ENCODE data around the gene ELFN1. TPM values are rescaled to one million over a fixed set of nuclear protein-coding genes. Genes with fewer than 3 reads are reported as not detected.

The ELFN1 gene
- polyA plus RNA-seq, 1 donor (not counting 4 experiments of a cell fraction or from before 2014, with no cell fraction given): 0.03 TPM

- no peak for DNase-seq (ENCODE audit: low read depth, low spot score)
- H3K4me1 ChIP-seq (ENCODE audit: control insufficient read depth, extremely low read depth, insufficient read depth, low read length): no peaks in the 10 kb centered on the region
- H3K9me3 ChIP-seq (ENCODE audit: control insufficient read depth, low read depth, low read length): no peaks in the 10 kb centered on the region
- no peak overlapping the region for H3K9ac ChIP-seq (ENCODE audit: control insufficient read depth, extremely low read depth, insufficient read depth, low read length)
- H3K36me3 ChIP-seq (ENCODE audit: control insufficient read depth in 2 of 2, extremely low read depth in 1 of 2, insufficient read depth in 2 of 2, low read length in 2 of 2): no peaks in the 10 kb centered on the region
- FAIRE-seq: no peak
- H4K20me1 ChIP-seq (ENCODE audit: control insufficient read depth, extremely low read depth, insufficient read depth, low read length): no peaks in the 10 kb centered on the region
- H3K9me1 ChIP-seq (ENCODE audit: control insufficient read depth, extremely low read depth, insufficient read depth, low read length): no peaks in the 10 kb centered on the region
- H3K4me3 ChIP-seq (ENCODE audit: control insufficient read depth in 2 of 3, extremely low read depth in 1 of 3, insufficient read depth in 2 of 3, low read depth in 1 of 3, low read length in 3 of 3): no peak overlapping the region
- dilution Hi-C loops (cut with MboI; ENCODE audit: extremely low pct_ligation_motif_present, low sequenced_read_pairs): no loop called here
- no peak overlapping the region for H2AFZ ChIP-seq (ENCODE audit: control insufficient read depth, low read length)
- H3K4me2 ChIP-seq (ENCODE audit: control insufficient read depth, extremely low read depth, insufficient read depth, low read depth, low read length): no peak overlapping the region
- TF ChIP-seq CTCF (optimal IDR thresholded peaks at IDR 0.05 in 1 of 3, IDR thresholded peaks at IDR 0.05 in 1 of 3, conservative IDR thresholded peaks at IDR 0.05 in 1 of 3; ENCODE audit: extremely low read depth in 1 of 3, insufficient read depth in 2 of 3, low read length in 3 of 3) (no peak), EZH2 (IDR thresholded peaks at IDR 0.05; ENCODE audit: low read length) (no peak)
- H3K27ac ChIP-seq (ENCODE audit: control insufficient read depth, insufficient read depth, low read length): no peak overlapping the region
- H3K79me2 ChIP-seq (ENCODE audit: control insufficient read depth, insufficient read depth, low read length): no peaks in the 10 kb centered on the region
- H3K27me3 ChIP-seq (ENCODE audit: control insufficient read depth, extremely low read depth, insufficient read depth, low read length): peaks cover 11% of the 10 kb centered on the region
Observed at GRCh38 chr7:1733908-1734730, 64.0 kb downstream of the ELFN1 start.

GRCh38 chr7:1735262-1735661 lies 65.2 kb downstream of the ELFN1 start:
- Histone ChIP-seq H3K4me3 (ENCODE audit: control insufficient read depth in 2 of 3, extremely low read depth in 1 of 3, insufficient read depth in 2 of 3, low read depth in 1 of 3, low read length in 3 of 3) (no peak overlapping the region), H2AFZ (ENCODE audit: control insufficient read depth, low read length) (no peak overlapping the region), H3K9me3 (ENCODE audit: control insufficient read depth, low read depth, low read length) (no peaks in the 10 kb centered on the region), H3K9me1 (ENCODE audit: control insufficient read depth, extremely low read depth, insufficient read depth, low read length) (no peaks in the 10 kb centered on the region), H3K27ac (ENCODE audit: control insufficient read depth, insufficient read depth, low read length) (no peak overlapping the region), H4K20me1 (ENCODE audit: control insufficient read depth, extremely low read depth, insufficient read depth, low read length) (no peaks in the 10 kb centered on the region), H3K4me2 (ENCODE audit: control insufficient read depth, extremely low read depth, insufficient read depth, low read depth, low read length) (no peak overlapping the region), H3K9ac (ENCODE audit: control insufficient read depth, extremely low read depth, insufficient read depth, low read length) (no peak overlapping the region), H3K4me1 (ENCODE audit: control insufficient read depth, extremely low read depth, insufficient read depth, low read length) (no peaks in the 10 kb centered on the region), H3K27me3 (ENCODE audit: control insufficient read depth, extremely low read depth, insufficient read depth, low read length) (peaks cover 7% of the 10 kb centered on the region), H3K36me3 (ENCODE audit: control insufficient read depth in 2 of 2, extremely low read depth in 1 of 2, insufficient read depth in 2 of 2, low read length in 2 of 2) (no peaks in the 10 kb centered on the region), H3K79me2 (ENCODE audit: control insufficient read depth, insufficient read depth, low read length) (no peaks in the 10 kb centered on the region)
- TF ChIP-seq CTCF (optimal IDR thresholded peaks at IDR 0.05 in 1 of 3, IDR thresholded peaks at IDR 0.05 in 1 of 3, conservative IDR thresholded peaks at IDR 0.05 in 1 of 3; ENCODE audit: extremely low read depth in 1 of 3, insufficient read depth in 2 of 3, low read length in 3 of 3) (no peak), EZH2 (IDR thresholded peaks at IDR 0.05; ENCODE audit: low read length) (no peak)
- dilution Hi-C loops (cut with MboI; ENCODE audit: extremely low pct_ligation_motif_present, low sequenced_read_pairs): no loop called here
- FAIRE-seq (no peak), DNase-seq (ENCODE audit: low read depth, low spot score) (no peak)

Data from keratinocyte (primary cell).